ENCODE results near the gene CPSF4L. TPM values are rescaled to one million over a fixed set of nuclear protein-coding genes. Genes with fewer than 3 reads are reported as not detected.

Gene CPSF4L
- total RNA-seq, 1 experiment from 2014 or later, result not detected

GRCh38 chr17:73203788-73204479 is 57.7 kb downstream of the CPSF4L start:
- no peak for DNase-seq (ENCODE audit: low read depth)

GRCh38 chr17:73203135-73203787 is 58.4 kb downstream of the CPSF4L start:
- no peak for DNase-seq (ENCODE audit: low read depth)

- peak; percentile 26 for DNase-seq (ENCODE audit: low read depth)
Observed at GRCh38 chr17:73201215-73202069, 60.2 kb downstream of the CPSF4L start.

- DNase-seq (ENCODE audit: low read depth), result no peak
Observed at GRCh38 chr17:73200476-73200875, 61.2 kb downstream of the CPSF4L start.

GRCh38 chr17:73199751-73200317 is 61.8 kb downstream of the CPSF4L start:
- DNase-seq (ENCODE audit: low read depth), result no peak

GRCh38 chr17:73198930-73199260 is 62.8 kb downstream of the CPSF4L start:
- DNase-seq (ENCODE audit: low read depth), result no peak

Other genes starting within 250 kb of the CPSF4L start
- 8.6 and 16.7 TPM in 2 replicates for gene SLC39A11, start 169.2 kb downstream of the CPSF4L start, total RNA-seq (2014; rRNA removed)
- under 0.01 TPM in 1 of 2 replicates, not detected in the other for gene SSTR2, start 96.9 kb downstream of the CPSF4L start, total RNA-seq (2014; rRNA removed)
- gene COG1, start 68.8 kb downstream of the CPSF4L start, total RNA-seq (2014; rRNA removed), result 21.7 and 25.3 TPM in 2 replicates
- gene CDC42EP4, start 50.1 kb upstream of the CPSF4L start, total RNA-seq (2014; rRNA removed), result 20.6 and 24.1 TPM in 2 replicates